Measurements from ENCODE around the gene EBF3.

Gene EBF3

GRCh38 chr10:129887986-129888783 is 75.9 kb downstream of the EBF3 start:
- DNase-seq (ENCODE audit: low read depth in 2 of 2), result no peak

GRCh38 chr10:129887381-129887905 is 76.6 kb downstream of the EBF3 start:
- DNase-seq (ENCODE audit: low read depth in 2 of 2), result no peak

- DNase-seq (ENCODE audit: low read depth in 2 of 2), result no peak
Observed at GRCh38 chr10:129886263-129886662, 77.8 kb downstream of the EBF3 start.

- DNase-seq (ENCODE audit: low read depth in 2 of 2), result no peak
Observed at GRCh38 chr10:129885526-129885925, 78.5 kb downstream of the EBF3 start.

GRCh38 chr10:129884398-129885078 is 79.5 kb downstream of the EBF3 start:
- DNase-seq (ENCODE audit: low read depth in 2 of 2), result no peak

GRCh38 chr10:129883626-129884397 is 80.3 kb downstream of the EBF3 start:
- no peak for DNase-seq (ENCODE audit: low read depth in 2 of 2)

GRCh38 chr10:129883029-129883428 is 81.0 kb downstream of the EBF3 start:
- no peak for DNase-seq (ENCODE audit: low read depth in 2 of 2)

GRCh38 chr10:129882291-129883010 is 81.6 kb downstream of the EBF3 start:
- no peak for DNase-seq (ENCODE audit: low read depth in 2 of 2)

GRCh38 chr10:129881641-129882040 is 82.4 kb downstream of the EBF3 start:
- DNase-seq (ENCODE audit: low read depth in 2 of 2), result no peak

- no peak for DNase-seq (ENCODE audit: low read depth in 2 of 2)
Observed at GRCh38 chr10:129880191-129880870, 83.7 kb downstream of the EBF3 start.

- DNase-seq (ENCODE audit: low read depth in 2 of 2), result no peak
Observed at GRCh38 chr10:129879655-129880054, 84.4 kb downstream of the EBF3 start.

- no peak for DNase-seq (ENCODE audit: low read depth in 2 of 2)
Observed at GRCh38 chr10:129878835-129879234, 85.2 kb downstream of the EBF3 start.

GRCh38 chr10:129877773-129878371 is 86.2 kb downstream of the EBF3 start:
- peak in 1 of 2 experiments; percentile 31 for DNase-seq (ENCODE audit: low read depth in 2 of 2)

GRCh38 chr10:129876838-129877237 is 87.2 kb downstream of the EBF3 start:
- DNase-seq (ENCODE audit: low read depth in 2 of 2), result no peak

- no peak for DNase-seq (ENCODE audit: low read depth in 2 of 2)
Observed at GRCh38 chr10:129875993-129876726, 87.9 kb downstream of the EBF3 start.

- no peak for DNase-seq (ENCODE audit: low read depth in 2 of 2)
Observed at GRCh38 chr10:129873351-129873750, 90.7 kb downstream of the EBF3 start.

- DNase-seq (ENCODE audit: low read depth in 2 of 2), result no peak
Observed at GRCh38 chr10:129871966-129872365, 92.1 kb downstream of the EBF3 start.

- DNase-seq (ENCODE audit: low read depth in 2 of 2), result no peak
Observed at GRCh38 chr10:129870961-129871621, 93.0 kb downstream of the EBF3 start.

GRCh38 chr10:129870474-129870757 is 93.7 kb downstream of the EBF3 start:
- DNase-seq (ENCODE audit: low read depth in 2 of 2), result no peak

All from stimulated activated CD4-positive, alpha-beta T cell treated with anti-CD3 and anti-CD28 coated beads, Interleukin-12 subunit alpha, Interleukin-12 subunit beta, amount 100 ng/mL, for 24 hours (primary cell).